Astrocyte of the hippocampus (primary cell): ENCODE data around the gene TRIM41.
"Not testable (repeated sequence)": the region's sequence is repeated elsewhere in the genome, so short reads cannot be mapped to it uniquely, and the experiment has no call there.

Source experiments
- DNase-seq: peaks from one replicate; pipeline ENCODE4 v3.0.0; 2011; ENCODE audit warnings: low read depth, low spot score

Gene TRIM41

GRCh38 chr5:181192337-181193046, 30.6 kb upstream of the TRIM41 start:
- DNase-seq, result no peak

- no peak for DNase-seq
These were observed 29.4 kb upstream of the TRIM41 start for GRCh38 chr5:181193656-181194055.

GRCh38 chr5:181194489-181195248, 28.4 kb upstream of the TRIM41 start:
- no peak for DNase-seq

- no peak for DNase-seq
These were observed 27.8 kb upstream of the TRIM41 start for GRCh38 chr5:181195249-181195761.

GRCh38 chr5:181197326-181197951, 25.6 kb upstream of the TRIM41 start:
- no peak for DNase-seq

- DNase-seq, result no peak
These were observed 24.9 kb upstream of the TRIM41 start for GRCh38 chr5:181198106-181198685.

GRCh38 chr5:181198905-181199519, 24.1 kb upstream of the TRIM41 start:
- no peak for DNase-seq

- DNase-seq, result no peak
These were observed 23.0 kb upstream of the TRIM41 start for GRCh38 chr5:181199881-181200638.

GRCh38 chr5:181200816-181201215, 22.3 kb upstream of the TRIM41 start:
- DNase-seq, result no peak

- no peak for DNase-seq
These were observed 19.9 kb upstream of the TRIM41 start for GRCh38 chr5:181203093-181203711.

GRCh38 chr5:181203777-181204112, 19.3 kb upstream of the TRIM41 start:
- no peak for DNase-seq

- no peak for DNase-seq
These were observed 18.8 kb upstream of the TRIM41 start for GRCh38 chr5:181204113-181204825.

GRCh38 chr5:181204826-181205760, 18.0 kb upstream of the TRIM41 start, which contains the start of gene TRIM7:
Gene TRIM7 (minus strand): TSS chr5:181205196. CDS start chr5:181205110, 86 bp downstream.
- DNase-seq, result peak; percentile 56

- DNase-seq, result peak; percentile 60
These were observed 17.1 kb upstream of the TRIM41 start for GRCh38 chr5:181205761-181206649.

GRCh38 chr5:181207214-181207959, 15.7 kb upstream of the TRIM41 start:
- DNase-seq, result peak; percentile 90

GRCh38 chr5:181207960-181208253, 15.2 kb upstream of the TRIM41 start:
- no peak for DNase-seq

GRCh38 chr5:181209006-181209405, 14.1 kb upstream of the TRIM41 start:
- DNase-seq, result not testable (repeated sequence)
